GM23338 (cell line): ENCODE data around the gene POU2F3. TPM values are rescaled to one million over a fixed set of nuclear protein-coding genes. Genes with fewer than 3 reads are reported as not detected.

Experiments
- ATAC-seq: fragments of 200-7000 bp; cut with Tn5 transposase; 3 replicates; pipeline ENCODE4 v1.9.1; 2020
- DNase-seq: peaks from one replicate; pipeline ENCODE4 v3.0.0-alpha.2; 2015; ENCODE audit warnings: low spot score
- H2AFZ ChIP-seq: fragments of 200-600 bp; sonication (generic); 2 replicates; pipeline ENCODE4 v1.8.0; 2016; ENCODE audit warnings: antibody characterized with exemption, mild to moderate bottlenecking, moderate library complexity
- H3F3A ChIP-seq: fragments of 200-600 bp; sonication (generic); replicated peaks from 2 replicates; pipeline ENCODE4 v1.8.0; 2017; ENCODE audit warnings: antibody characterized with exemption, mixed run types, low read depth
- H3K27ac ChIP-seq: fragments of 200-600 bp; sonication (generic); 2 replicates; pipeline ENCODE4 v1.6.1; 2016; ENCODE audit warnings: low read depth
- H3K27me3 ChIP-seq: fragments of 200-600 bp; sonication (generic); 2 replicates; pipeline ENCODE4 v1.8.0; 2016; ENCODE audit warnings: mild to moderate bottlenecking, mixed run types, moderate library complexity; ENCODE audit not compliant: insufficient read depth
- H3K36me3 ChIP-seq: fragments of 200-600 bp; sonication (generic); 2 replicates; pipeline ENCODE4 v1.8.0; 2016; ENCODE audit warnings: mild to moderate bottlenecking; ENCODE audit not compliant: insufficient read depth
- H3K4me1 ChIP-seq: fragments of 200-600 bp; sonication (generic); 2 replicates; pipeline ENCODE4 v1.8.0; 2016; ENCODE audit warnings: mild to moderate bottlenecking, moderate library complexity; ENCODE audit not compliant: insufficient read depth
- H3K4me2 ChIP-seq: fragments of 200-600 bp; sonication (generic); 2 replicates; pipeline ENCODE4 v1.7.1; 2017; ENCODE audit warnings: mixed run types
- H3K4me3 ChIP-seq: fragments of 200-600 bp; sonication (generic); 2 replicates; pipeline ENCODE4 v1.6.1; 2016; ENCODE audit warnings: mixed run types
- H3K79me2 ChIP-seq: fragments of 200-600 bp; sonication (generic); replicated peaks from 2 replicates; pipeline ENCODE4 v1.8.0; 2017; ENCODE audit warnings: mild to moderate bottlenecking; ENCODE audit not compliant: insufficient read depth
- H3K9me2 ChIP-seq: fragments of 200-600 bp; sonication (generic); 2 replicates; pipeline ENCODE4 v1.8.0; 2017; ENCODE audit not compliant: insufficient read depth
- H4K20me1 ChIP-seq: fragments of 200-600 bp; sonication (generic); replicated peaks from 2 replicates; pipeline ENCODE4 v1.8.0; 2017; ENCODE audit warnings: mild to moderate bottlenecking; ENCODE audit not compliant: insufficient read depth
- H3K27ac Mint-ChIP-seq: 2 replicates; pipeline ENCODE4 v1.8.0; 2020; ENCODE audit warnings: inconsistent platforms, mild to moderate bottlenecking, moderate library complexity, mixed read lengths
- H3K27me3 Mint-ChIP-seq: 3 replicates; pipeline ENCODE4 v1.8.0; 2022; ENCODE audit warnings: low read depth, mild to moderate bottlenecking, moderate library complexity, mixed read lengths, inconsistent platforms; ENCODE audit not compliant: insufficient read depth, poor library complexity
- H3K36me3 Mint-ChIP-seq: 3 replicates; pipeline ENCODE4 v1.8.0; 2021; ENCODE audit warnings: low read depth, mild to moderate bottlenecking, inconsistent platforms, moderate library complexity, mixed read lengths
- H3K4me1 Mint-ChIP-seq: 3 replicates; pipeline ENCODE4 v1.8.0; 2020; ENCODE audit warnings: mild to moderate bottlenecking, inconsistent platforms, mixed read lengths
- H3K4me3 Mint-ChIP-seq: 3 replicates; pipeline ENCODE4 v1.8.0; 2021; ENCODE audit warnings: moderate library complexity, mild to moderate bottlenecking, inconsistent platforms, mixed read lengths
- H3K9me3 Mint-ChIP-seq: 3 replicates; pipeline ENCODE4 v1.8.0; 2020; ENCODE audit warnings: moderate library complexity, mild to moderate bottlenecking, inconsistent platforms, mixed read lengths
- CREB1 ChIP-seq: fragments of 250-450 bp; sonication (Bioruptor Pico); IDR thresholded peaks from 2 replicates; pipeline ENCODE4 v1.5.0; 2020; ENCODE audit warnings: low read depth, mild to moderate bottlenecking, moderate library complexity
- CTCF ChIP-seq, 2 experiments: fragments of 200-600 bp in 1 of 2; sonication (generic) in 1 of 2; conservative IDR thresholded peaks; 2 replicates each; pipeline versions ENCODE4 v1.5.1 to v1.6.1; 2016 to 2017; ENCODE audit warnings: antibody characterized with exemption in 2 of 2, low read depth in 2 of 2, mild to moderate bottlenecking in 2 of 2, moderate library complexity in 1 of 2
- EZH2 ChIP-seq: fragments of 200-600 bp; sonication (generic); IDR thresholded peaks from one replicate; pipeline ENCODE4 v1.8.0; 2017; ENCODE audit warnings: antibody characterized with exemption, mild to moderate bottlenecking, low read depth; ENCODE audit not compliant: unreplicated experiment
- EZH2phosphoT487 ChIP-seq: fragments of 200-600 bp; sonication (generic); IDR thresholded peaks from one replicate; pipeline ENCODE4 v1.8.1; 2018; ENCODE audit warnings: antibody characterized with exemption; ENCODE audit not compliant: unreplicated experiment
- JUNB ChIP-seq: IDR thresholded peaks from one replicate; pipeline ENCODE4 v1.6.1; 2016; ENCODE audit warnings: antibody characterized with exemption; ENCODE audit not compliant: unreplicated experiment
- POLR2AphosphoS5 ChIP-seq: IDR thresholded peaks from 2 replicates; pipeline ENCODE4 v1.6.1; 2016; ENCODE audit warnings: antibody characterized with exemption, low read depth
- STAT1 ChIP-seq: IDR thresholded peaks from one replicate; pipeline ENCODE4 v1.6.1; 2016; ENCODE audit warnings: antibody characterized with exemption; ENCODE audit not compliant: unreplicated experiment
- ZNF114 ChIP-seq: fragments of 250-450 bp; sonication (Bioruptor Pico); IDR thresholded peaks from 2 replicates; pipeline ENCODE4 v1.5.0; 2020; ENCODE audit warnings: mild to moderate bottlenecking, moderate library complexity
- ZNF331 ChIP-seq: fragments of 250-450 bp; sonication (Bioruptor Pico); IDR thresholded peaks from 2 replicates; pipeline ENCODE4 v1.5.0; 2020; ENCODE audit warnings: low read depth, mild to moderate bottlenecking, moderate library complexity
- ZNF462 ChIP-seq: fragments of 250-450 bp; sonication (Bioruptor Pico); IDR thresholded peaks from 2 replicates; pipeline ENCODE4 v1.5.0; 2020; ENCODE audit warnings: mild to moderate bottlenecking, moderate library complexity
- polyA plus RNA-seq: library from polyadenylated mRNA; unstranded; fragments of >200 nt; fragmentation: Nextera tagmentation; extraction: Ambion mirVana; gene quantifications from 2 replicates; pipeline ENCODE4 v1.2.1, GENCODE V29; 2016
- total RNA-seq: library from RNA; depleted of rRNA; stranded (reverse); fragments of >200 nt; shearing (Covaris generic); gene quantifications from 2 replicates; pipeline ENCODE4 v1.2.3, GENCODE V29; 2014

POU2F3 gene
- total and polyA plus RNA-seq, 2 experiments from 2014 or later = 0.45 to 0.79 TPM

- DNase-seq (no peak), ATAC-seq (peak; percentile 73; the same call in 2 of the 3 replicates)
- Histone ChIP-seq H2AFZ (peak overlapping the region; percentile 28; the same call in 1 of the 2 replicates), H4K20me1 (no peaks in the 10 kb centered on the region), H3K4me1 (peaks cover 24% of the 10 kb centered on the region), H3K4me3 (peak overlapping the region; percentile 49), H3K9me2 (no peaks in the 10 kb centered on the region; the same call in 1 of the 2 replicates), H3K79me2 (no peaks in the 10 kb centered on the region), H3K4me2 (peak overlapping the region; percentile 78), H3K36me3 (no peaks in the 10 kb centered on the region), H3K27me3 (peaks cover 29% of the 10 kb centered on the region), H3F3A (no peaks in the 10 kb centered on the region), H3K27ac (no peak overlapping the region)
- Mint-ChIP-seq H3K36me3 (no peaks in the 10 kb centered on the region), H3K27me3 (peaks cover 31% of the 10 kb centered on the region), H3K9me3 (no peaks in the 10 kb centered on the region), H3K4me3 (peak overlapping the region; percentile 66), H3K27ac (peak overlapping the region; percentile 90), H3K4me1 (peaks cover 34% of the 10 kb centered on the region)
- TF ChIP-seq EZH2phosphoT487 (no peak), POLR2AphosphoS5 (no peak; the same call in 1 of the 2 replicates), ZNF331 (CRISPR knock-in tag) (no peak), CTCF (conservative IDR thresholded peaks at IDR 0.05; ENCODE audit: low read depth in 2 of 2) (no peak), ZNF462 (CRISPR knock-in tag) (no peak), STAT1 (no peak), CREB1 (CRISPR knock-in tag) (no peak), ZNF114 (no peak), JUNB (no peak), EZH2 (no peak)
Observed at GRCh38 chr11:120255519-120255866, 15.6 kb downstream of the POU2F3 start.
